ENCODE data around the gene NEDD8. TPM values are rescaled to one million over a fixed set of nuclear protein-coding genes. Genes with fewer than 3 reads are reported as not detected.

NEDD8 gene
- total and polyA plus RNA-seq, 2 of the 4 experiments (the other 2 are of a cell fraction): 167 to 375 TPM

GRCh38 chr14:24260026-24260779, 28.0 kb upstream of the NEDD8 start:
- dilution Hi-C loops (cut with HindIII; ENCODE audit: low sequenced_read_pairs, unreplicated experiment): no loop called here
- no peaks in the 10 kb centered on the region for H3K9me3 ChIP-seq (ENCODE audit: control insufficient read depth, insufficient read depth, low read length)
- no peak overlapping the region for H3K18ac ChIP-seq (ENCODE audit: low read depth, low read length)
- H2BK5ac ChIP-seq (ENCODE audit: low read depth, low read length, poor library complexity, severe bottlenecking): no peak overlapping the region
- H2AK5ac ChIP-seq (ENCODE audit: low read depth, low read length): no peak overlapping the region
- peak overlapping the region in 1 of 2 experiments; percentile 65; a peak in 1 of 4 replicates for H4K8ac ChIP-seq (ENCODE audit: low read depth in 2 of 2, low read length in 2 of 2)
- no peak overlapping the region for H2BK20ac ChIP-seq (ENCODE audit: low read depth, low read length)
- H3K23ac ChIP-seq (ENCODE audit: low read depth, low read length): no peak overlapping the region
- H2AK9ac ChIP-seq (replicated peaks; ENCODE audit: low read depth, low read length, poor library complexity): peak overlapping the region; percentile 42
- ChIA-PET CTCF (no interaction called here), POLR2A (ENCODE audit: unreplicated experiment) (no interaction called here)
- H3K9me1 ChIP-seq (ENCODE audit: insufficient read depth, low read length): peaks cover 16% of the 10 kb centered on the region; the same call in 1 of the 2 replicates
- no peak overlapping the region for H4K91ac ChIP-seq (ENCODE audit: insufficient read depth, low read depth, low read length)
- no peak overlapping the region for H4K5ac ChIP-seq (ENCODE audit: low read depth, low read length)
- no peaks in the 10 kb centered on the region for H3K27me3 ChIP-seq (ENCODE audit: control insufficient read depth, insufficient read depth, low read length)
- no peak for TF ChIP-seq ELK1 (IDR thresholded peaks at IDR 0.05; ENCODE audit: borderline replicate concordance, low read depth, low read length)
- no peak for TF ChIP-seq CTCF (conservative IDR thresholded peaks at IDR 0.05; ENCODE audit: low read depth, low read length)
- no peak for TF ChIP-seq BHLHE40 (IDR thresholded peaks at IDR 0.05; ENCODE audit: low read depth, low read length)
- TF ChIP-seq NFE2L2 (IDR thresholded peaks at IDR 0.05; ENCODE audit: low read depth, low read length): no peak
- no peak for TF ChIP-seq MXI1 (IDR thresholded peaks at IDR 0.05; ENCODE audit: borderline replicate concordance, low read depth, low read length)
- TF ChIP-seq RFX5 (IDR thresholded peaks at IDR 0.05; ENCODE audit: low read depth, low read length): no peak
- no peak for TF ChIP-seq MAZ (IDR thresholded peaks at IDR 0.05; ENCODE audit: borderline replicate concordance, low read depth, low read length)
- TF ChIP-seq RCOR1 (IDR thresholded peaks at IDR 0.05; ENCODE audit: insufficient replicate concordance, low read length): no peak
- no peak overlapping the region for H3K27ac ChIP-seq (ENCODE audit: insufficient read depth, low read length)
- no peak overlapping the region for H3K9ac ChIP-seq (ENCODE audit: low read depth, low read length)
- intact Hi-C loops (cut with micrococcal nuclease): no loop called here
- H2BK120ac ChIP-seq (ENCODE audit: low read depth, low read length): 0 out of 2 replicates have a peak overlapping the region, but pooled peaks have one; percentile 48
- H3K4ac ChIP-seq (ENCODE audit: low read depth, low read length): no peak overlapping the region; the same call in 1 of the 2 replicates
- H2BK15ac ChIP-seq (ENCODE audit: low read depth, low read length): no peak overlapping the region
- DNase-seq (no peak), ATAC-seq (ENCODE audit: low read depth) (no peak)
- H3K4me2 ChIP-seq (ENCODE audit: low read depth, low read length): no peak overlapping the region
- no peak overlapping the region for H3K14ac ChIP-seq (replicated peaks; ENCODE audit: low read depth, low read length)
- no TSS peak for BruUV-seq (replicated peaks)
- in situ Hi-C loops (cut with MboI; ENCODE audit: low sequenced_read_pairs): no loop called here
- H3K36me3 ChIP-seq (ENCODE audit: control insufficient read depth, insufficient read depth, low read length): no peaks in the 10 kb centered on the region
- peaks cover 8% of the 10 kb centered on the region for H3K4me1 ChIP-seq (ENCODE audit: control insufficient read depth, insufficient read depth, low read length)
- peaks cover 0 to 2% of the 10 kb centered on the region in 2 experiments; a peak in 1 of 4 replicates for H3K79me1 ChIP-seq (ENCODE audit: low read depth in 1 of 2, low read length in 2 of 2)
- no peak overlapping the region for H2AFZ ChIP-seq (replicated peaks; ENCODE audit: low read length, poor library complexity)
- H4K20me1 ChIP-seq (ENCODE audit: insufficient read depth, low read length): no peaks in the 10 kb centered on the region
- H3K56ac ChIP-seq (ENCODE audit: extremely low read depth, insufficient read depth, low read length): no peak overlapping the region
- H3K4me3 ChIP-seq (ENCODE audit: insufficient read depth, low read depth, low read length): no peak overlapping the region
- WGBS, 2 experiments (ENCODE audit: extremely low coverage in 2 of 2, insufficient read length in 1 of 2): 70% methylated on average over 4 of the region's 16 CpGs; no CpG with 5 or more reads in 1 of the 2 experiments

Measured in IMR-90 (cell line).